HG02885 (cell line): Measurements from ENCODE around the gene NCOA7.
"Not testable (repeated sequence)": the region's sequence is repeated elsewhere in the genome, so short reads cannot be mapped to it uniquely, and the experiment has no call there.

Experiments
- ATAC-seq: cut with Tn5 transposase; IDR thresholded peaks from one replicate; pipeline ENCODE4 v1.9.1; 2021; ENCODE audit warnings: mild to moderate bottlenecking; ENCODE audit not compliant: unreplicated experiment, poor library complexity

The NCOA7 gene

DNA sequence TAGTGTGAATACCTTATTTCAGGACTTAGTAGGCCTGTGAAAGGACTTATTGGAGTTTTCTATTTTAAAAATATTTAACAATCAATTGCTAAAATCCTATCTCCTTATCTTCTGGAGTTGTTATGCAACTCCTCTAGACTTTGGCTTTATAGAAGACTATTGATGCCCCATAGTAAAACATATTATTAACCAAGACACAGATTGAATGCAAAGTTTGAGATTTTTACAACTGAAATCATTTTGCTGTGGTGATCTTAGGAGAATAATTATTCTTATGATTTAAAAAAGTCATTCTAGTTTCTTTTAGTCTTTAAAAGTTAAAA lies 36.9 kb upstream of the NCOA7 start:
- no peak for ATAC-seq

DNA sequence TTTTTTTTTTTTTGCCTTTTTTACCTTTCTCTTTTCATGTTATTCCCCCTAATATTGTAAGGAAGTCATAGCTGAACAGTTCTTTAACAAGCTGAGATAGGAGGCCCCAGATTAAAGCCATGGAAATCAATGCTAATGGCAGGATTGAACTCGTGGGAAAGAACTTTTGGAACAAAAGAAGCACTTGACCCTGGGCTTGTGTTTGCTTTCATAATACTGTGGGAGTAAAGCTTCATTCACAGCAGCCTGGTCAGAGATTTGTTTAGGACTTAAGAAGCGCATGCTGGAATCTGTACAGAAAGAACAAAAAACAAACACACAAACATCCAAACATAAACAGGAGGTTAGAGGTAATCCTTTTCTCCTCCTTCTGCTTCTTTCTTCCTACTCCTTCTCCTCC lies 36.2 kb upstream of the NCOA7 start:
- no peak for ATAC-seq

DNA sequence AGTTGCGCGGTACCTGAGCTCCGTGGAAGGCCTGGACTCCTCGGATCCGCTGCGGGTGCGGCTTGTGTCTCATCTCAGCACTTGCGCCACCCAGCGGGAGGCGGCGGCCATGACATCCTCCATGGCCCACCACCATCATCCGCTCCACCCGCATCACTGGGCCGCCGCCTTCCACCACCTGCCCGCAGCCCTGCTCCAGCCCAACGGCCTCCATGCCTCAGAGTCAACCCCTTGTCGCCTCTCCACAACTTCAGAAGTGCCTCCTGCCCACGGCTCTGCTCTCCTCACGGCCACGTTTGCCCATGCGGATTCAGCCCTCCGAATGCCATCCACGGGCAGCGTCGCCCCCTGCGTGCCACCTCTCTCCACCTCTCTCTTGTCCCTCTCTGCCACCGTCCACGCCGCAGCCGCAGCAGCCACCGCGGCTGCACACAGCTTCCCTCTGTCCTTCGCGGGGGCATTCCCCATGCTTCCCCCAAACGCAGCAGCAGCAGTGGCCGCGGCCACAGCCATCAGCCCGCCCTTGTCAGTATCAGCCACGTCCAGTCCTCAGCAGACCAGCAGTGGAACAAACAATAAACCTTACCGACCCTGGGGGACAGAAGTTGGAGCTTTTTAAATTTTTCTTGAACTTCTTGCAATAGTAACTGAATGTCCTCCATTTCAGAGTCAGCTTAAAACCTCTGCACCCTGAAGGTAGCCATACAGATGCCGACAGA lies 31.4 kb upstream of the NCOA7 start:
- ATAC-seq = no peak

DNA sequence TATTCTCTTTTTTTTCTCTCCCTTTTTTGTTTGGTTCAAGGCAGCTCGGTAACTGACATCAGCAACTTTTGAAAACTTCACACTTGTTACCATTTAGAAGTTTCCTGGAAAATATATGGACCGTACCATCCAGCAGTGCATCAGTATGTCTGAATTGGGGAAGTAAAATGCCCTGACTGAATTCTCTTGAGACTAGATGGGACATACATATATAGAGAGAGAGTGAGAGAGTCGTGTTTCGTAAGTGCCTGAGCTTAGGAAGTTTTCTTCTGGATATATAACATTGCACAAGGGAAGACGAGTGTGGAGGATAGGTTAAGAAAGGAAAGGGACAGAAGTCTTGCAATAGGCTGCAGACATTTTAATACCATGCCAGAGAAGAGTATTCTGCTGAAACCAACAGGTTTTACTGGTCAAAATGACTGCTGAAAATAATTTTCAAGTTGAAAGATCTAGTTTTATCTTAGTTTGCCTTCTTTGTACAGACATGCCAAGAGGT lies 30.8 kb upstream of the NCOA7 start:
- no peak for ATAC-seq

DNA sequence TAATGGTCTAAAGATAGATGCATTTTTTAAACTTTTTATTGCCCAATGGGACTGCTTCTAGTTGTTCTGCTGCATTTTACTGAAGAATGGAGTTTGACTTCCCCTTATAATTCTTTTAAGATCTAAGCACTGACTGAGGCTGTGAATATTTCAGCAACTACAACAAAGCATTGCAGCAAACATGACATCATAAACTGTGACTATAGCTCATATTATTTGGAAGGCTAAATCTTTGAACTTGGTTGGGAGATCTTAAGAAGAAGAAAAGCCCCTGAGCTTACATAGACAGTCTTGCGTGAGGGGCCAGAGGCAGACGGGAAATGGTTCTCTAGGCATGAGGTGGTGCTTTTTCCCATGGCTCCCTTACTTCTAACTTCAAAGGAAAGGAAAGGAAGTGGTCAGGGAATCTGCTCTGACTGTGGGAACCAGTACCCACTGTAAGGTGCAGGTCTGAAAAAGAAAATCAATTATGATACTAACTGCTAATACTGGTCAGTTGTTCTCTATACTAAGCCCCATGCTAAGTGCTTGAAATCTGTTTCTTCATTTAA lies 26.6 kb upstream of the NCOA7 start:
- no peak for ATAC-seq

DNA sequence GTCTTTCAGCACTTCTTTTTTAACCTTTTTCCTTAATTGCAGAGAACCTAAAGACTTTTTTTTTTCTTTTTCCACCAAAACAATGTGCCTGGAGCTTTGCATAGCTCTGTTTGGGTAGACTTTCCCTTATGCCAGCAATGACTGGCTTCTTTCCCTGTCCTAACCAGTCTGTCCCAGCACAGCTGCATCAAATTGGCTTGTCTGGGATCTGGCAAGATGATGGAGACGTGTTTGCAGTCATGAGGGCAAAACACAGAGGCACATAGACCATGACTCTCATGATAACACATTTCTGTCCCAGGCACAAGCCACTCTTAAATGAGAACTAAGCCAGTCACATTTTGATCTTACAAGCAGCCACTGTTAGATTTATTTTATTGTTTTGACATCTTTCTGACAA lies 24.8 kb upstream of the NCOA7 start:
- no peak for ATAC-seq

DNA sequence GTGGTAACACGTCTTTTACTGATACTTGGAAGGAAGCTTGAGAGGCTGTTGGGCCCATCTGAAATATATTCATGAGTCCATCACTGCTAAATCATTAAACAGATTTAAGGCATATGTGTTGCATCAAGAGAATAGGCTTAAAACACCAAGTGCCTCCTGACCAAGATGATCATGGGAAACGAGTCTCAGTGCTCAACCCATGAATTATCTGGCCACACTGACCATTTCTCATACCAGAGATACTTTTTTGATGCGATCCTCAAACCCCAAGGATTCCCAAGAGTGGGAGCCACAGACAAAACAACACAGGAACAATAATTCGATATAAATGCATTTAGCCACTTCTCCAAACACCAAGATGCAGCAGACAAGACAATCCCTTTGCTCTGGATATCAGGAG lies 24.1 kb upstream of the NCOA7 start:
- ATAC-seq = no peak

DNA sequence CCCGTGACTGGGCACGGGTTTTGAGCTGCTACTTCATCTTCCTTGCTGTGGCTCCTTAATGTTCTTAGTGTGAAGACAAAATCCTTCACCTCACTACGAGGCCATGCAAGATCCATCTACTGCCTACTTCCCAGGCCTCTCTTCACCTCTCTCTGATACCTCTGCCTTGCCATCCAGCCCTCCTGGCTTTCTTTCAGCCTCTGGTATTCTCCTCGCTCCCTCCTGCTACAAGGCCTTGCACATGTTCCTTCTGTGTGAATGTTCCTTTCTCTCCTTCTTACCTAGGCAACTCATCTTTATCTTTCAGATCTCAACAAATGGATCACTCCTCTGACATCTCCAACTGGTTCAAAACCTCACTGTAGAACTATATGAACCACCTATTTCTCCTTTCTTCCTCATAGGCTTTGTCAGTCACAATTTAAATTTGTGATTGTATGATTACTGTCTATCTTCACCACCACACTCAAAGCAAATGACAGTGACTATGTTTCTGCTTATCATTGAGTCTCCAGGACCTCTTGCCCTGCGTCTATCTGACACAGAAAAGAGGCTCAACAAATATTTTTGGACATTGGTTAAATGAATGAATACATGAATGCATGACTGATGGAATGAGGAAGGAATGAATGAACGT lies 21.5 kb upstream of the NCOA7 start:
- no peak for ATAC-seq

DNA sequence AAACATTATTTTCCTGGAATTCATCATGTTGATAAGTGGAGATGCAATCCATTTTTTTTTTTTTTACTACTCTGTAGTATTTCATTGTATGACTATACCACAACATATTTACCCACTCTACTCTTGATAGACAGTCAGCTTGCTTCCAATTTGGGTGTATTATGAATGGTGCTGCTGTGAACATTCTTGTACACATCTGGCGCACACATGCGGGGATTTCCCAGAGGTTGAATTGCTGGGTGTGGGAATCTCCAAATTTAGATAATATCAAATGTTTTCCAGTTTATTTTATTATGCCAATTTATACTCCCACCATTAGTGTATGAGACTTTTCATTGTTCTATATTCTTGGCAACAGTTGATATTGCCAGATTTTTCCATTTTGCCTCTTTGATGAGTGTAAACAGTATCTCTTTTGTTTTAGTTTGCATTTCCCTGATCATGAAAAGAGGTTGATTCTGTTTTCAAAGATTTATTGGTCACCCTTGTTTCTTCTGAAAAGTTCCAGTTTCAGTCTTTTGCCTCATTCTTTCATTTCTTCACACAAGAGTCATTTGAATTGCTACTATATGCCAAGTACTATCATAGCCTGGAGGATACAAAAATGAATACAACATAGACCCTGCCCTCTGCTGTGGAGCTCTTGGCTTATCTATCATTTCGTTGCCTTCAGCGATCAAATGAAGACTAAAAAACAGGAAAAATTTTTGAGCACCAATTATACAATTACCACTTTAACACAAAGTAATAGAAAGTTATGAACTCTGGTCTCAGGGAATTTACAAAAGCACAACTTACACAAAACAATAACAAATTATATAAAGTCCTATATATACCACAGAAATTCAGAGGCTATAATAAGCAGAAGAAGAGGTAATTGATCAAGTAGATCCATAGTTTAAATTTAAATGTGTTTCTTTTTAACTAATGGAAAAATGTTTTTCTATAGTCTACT lies 17.1 kb upstream of the NCOA7 start:
- peak; percentile 50 for ATAC-seq

DNA sequence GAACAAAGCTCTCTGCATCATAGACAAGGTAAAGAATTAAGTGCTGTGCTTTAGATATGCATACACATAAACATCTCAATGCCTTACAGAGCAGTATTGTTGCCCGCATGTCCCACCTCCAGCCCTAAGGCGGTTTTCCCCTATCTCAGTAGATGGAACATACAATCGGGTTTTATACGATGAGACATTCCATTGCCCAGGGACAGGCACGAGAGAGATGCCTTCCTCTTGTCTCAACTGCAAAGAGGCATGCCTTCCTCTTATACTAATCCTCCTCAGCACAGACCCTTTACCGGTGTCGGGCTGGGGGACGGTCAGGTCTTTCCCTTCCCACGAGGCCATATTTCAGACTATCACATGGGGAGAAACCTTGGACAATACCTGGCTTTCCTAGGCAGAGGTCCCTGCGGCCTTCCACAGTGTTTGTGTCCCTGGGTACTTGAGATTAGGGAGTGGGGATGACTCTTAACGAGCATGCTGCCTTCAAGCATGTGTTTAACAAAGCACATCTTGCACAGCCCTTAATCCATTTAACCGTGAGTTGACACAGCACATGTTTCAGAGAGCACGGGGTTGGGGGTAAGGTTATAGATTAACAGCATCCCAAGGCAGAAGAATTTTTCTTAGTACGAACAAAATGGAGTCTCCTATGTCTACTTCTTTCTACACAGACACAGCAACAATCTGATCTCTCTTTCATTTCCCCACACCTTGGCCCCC lies 14.5 kb upstream of the NCOA7 start:
- not testable (repeated sequence) for ATAC-seq

DNA sequence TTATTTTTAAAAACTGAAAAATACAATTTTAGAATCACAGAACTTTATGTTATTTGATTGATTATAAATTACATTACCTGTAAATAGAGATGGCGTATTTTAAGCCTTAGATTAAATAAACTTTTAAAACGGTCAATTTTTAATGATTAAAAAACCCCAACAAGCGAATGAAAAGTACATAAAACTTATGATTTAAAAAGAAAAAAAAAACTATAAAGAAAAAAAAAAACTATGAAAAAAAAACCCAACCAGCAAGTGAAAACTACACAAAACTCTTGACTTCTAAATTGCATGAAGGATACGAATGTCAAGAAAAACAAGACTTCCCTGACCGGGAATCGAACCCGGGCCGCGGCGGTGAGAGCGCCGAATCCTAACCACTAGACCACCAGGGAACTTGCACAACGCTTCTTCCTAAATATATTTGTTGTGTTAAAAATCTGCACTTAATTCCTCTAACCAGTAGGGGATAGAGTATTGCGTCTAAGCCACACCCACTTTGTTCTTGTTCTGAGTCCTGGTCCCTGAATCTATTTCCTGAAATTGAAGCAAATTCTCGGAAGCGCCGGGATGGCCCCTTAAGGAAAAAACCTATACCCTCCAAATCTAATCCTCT lies 10.7 kb upstream of the NCOA7 start:
- ATAC-seq = peak; percentile 80

DNA sequence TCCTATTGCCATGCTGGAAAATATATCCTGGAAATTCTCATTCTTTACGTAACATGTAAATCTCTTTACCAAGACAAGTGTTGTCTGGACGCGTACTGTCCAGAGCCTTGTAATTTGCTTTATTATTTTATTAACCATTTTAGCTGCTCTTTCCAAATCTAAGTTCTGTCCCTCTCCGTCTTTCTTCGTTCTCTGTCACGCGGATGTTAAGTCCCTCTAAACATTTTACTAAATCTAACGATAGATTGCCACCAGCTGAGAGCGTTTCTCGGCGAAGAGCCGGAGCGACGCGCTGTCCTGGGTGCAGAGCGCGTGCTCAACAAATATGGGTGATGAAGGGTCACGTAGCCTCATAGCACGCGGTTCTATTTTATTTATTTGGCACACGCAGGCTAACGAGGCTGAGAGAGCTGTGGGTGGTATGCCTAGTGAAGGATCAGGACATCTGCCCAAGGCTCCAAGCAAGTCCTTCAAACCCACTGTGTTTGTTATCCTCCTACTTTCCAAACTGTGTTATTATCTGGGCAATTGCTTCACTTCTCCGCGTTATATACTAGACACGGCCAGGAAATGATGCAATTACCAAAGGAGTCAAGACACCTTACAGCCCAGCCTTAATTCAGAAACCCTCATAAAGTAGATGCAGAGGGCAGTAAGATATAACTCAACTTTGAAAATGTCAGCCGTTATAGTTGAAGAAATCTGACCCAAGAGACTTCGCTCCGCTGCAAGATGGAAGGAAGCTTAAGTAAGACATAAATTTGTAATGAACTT lies 10.0 kb upstream of the NCOA7 start:
- peak; percentile 80 for ATAC-seq

DNA sequence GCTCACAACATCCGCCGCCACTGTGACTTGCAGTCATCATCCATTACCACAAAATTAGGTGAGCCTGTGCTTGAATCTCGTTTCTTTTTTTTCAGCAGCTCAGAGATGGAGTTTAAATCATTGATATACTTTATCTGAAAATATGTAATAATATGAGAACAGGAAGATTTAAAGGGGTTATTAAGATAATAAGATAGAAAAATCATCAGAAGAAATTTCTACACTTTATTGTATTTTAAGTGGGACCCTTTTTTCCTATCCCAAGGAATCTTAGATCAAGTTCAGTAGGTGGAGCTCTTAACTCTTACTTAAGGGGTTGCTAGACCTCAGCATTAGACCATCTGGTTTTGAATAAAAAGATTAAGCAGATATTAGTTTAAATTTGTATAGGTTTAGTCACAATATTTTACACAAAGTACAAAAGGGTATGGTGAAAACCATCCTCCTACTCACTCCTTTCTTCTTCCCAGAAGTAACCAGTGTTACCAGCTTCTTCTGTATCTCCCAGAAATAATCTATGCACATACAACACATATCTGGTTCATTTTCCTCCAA lies 9.4 kb upstream of the NCOA7 start:
- ATAC-seq = peak; percentile 40

DNA sequence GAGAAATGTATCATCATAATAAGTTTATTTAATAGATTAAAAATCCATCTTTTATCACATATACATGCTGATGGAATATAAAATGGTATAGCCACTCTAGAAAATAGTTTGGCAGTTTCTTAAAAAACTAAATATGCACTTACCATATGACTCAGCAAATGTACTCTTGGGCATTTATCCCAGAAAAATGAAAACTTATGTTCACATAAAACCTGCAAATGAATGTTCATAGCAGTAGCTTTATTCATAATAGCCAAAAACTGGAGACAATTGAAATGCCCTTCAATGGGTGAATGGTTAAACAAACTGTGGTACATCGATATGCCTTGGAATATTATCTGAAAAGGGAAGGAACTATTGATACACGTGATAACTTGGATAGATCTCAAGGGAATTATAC lies 6.4 kb upstream of the NCOA7 start:
- ATAC-seq = no peak

DNA sequence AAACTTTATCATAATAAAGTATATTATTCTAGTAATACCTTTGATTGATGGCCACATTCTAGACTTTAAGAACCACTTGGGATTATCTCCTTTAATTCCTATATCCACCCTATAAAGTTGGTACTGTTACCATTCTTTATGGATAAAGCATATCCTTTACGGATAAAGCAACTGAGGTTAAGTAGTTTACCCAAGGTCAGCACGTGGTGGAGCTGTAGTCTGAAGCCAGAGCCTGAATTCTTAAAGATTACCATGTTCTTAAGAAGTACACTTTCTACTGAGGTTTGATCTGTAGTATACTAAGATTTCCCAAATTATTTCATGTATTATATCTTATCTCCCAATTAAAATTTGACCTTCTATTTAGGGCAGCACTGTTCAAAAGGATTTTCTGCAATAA lies 3.0 kb upstream of the NCOA7 start:
- ATAC-seq = no peak

DNA sequence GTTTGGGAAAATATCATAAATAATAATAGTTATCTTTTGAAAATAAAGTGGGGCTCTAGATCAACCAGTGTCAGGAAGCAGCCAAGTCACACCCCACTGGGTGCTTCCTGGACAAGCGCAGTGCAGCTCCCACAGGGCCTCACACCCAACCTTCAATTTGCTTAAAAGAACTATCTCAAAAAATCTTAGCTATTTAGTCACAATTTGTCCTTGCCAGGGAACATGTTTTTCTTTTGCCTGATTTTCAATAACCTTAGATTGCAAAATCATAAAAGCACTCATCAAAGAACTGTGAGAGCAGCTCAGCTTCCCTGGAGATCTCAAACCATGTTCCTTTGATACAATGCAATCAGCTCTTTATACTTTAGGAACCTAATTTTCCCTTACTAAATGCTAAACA lies 1.6 kb upstream of the NCOA7 start:
- ATAC-seq = no peak

DNA sequence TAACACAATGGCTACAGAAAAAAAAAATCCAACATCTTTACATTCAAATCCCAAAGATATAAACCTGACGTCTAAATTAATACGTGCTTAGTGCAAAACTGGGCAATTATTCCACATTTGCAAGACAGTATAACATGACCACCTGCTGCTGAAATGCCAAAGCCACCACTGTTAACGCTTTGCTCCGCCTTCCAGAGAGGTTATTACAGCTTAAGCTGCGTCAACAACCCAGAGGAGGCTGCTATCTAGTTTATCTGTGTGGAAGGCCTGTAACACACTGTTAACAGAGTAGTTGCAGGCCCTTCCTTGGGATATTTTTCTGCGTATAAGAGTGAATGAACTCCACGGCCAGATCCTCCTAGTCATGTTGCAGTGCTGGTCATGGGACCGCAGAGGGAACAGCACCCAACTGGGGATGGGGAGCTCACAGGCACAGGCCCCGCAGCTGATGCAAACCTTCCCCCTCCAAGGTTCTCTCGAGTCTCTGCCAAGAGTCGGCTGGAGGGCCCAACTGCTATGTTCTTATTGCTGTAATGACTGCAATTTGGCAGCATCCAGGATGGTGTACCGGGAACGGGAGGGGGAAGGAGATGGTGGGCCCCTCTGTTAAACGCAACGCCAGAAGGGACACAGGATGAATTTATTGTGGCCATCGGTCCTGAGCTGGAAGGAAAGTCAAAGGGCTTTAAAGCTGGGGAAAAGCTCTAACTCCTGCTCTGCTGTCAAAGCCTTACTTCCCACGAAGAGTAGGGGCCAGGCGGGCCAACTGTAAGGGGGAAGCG lies 993 bp upstream of the NCOA7 start:
- ATAC-seq = peak; percentile 31
